GM12878 (cell line): ENCODE results near the gene CADPS. TPM values are rescaled to one million over a fixed set of nuclear protein-coding genes. Genes with fewer than 3 reads are reported as not detected.

Experiments used
- ATAC-seq: fragments of 200-7000 bp; cut with Tn5 transposase; 3 replicates; pipeline ENCODE4 v1.9.1; 2020; ENCODE audit warnings: mild to moderate bottlenecking, moderate library complexity
- BruUV-seq: library from RNA; stranded (reverse); fragments of 400-500 nt; replicated peaks from 2 replicates; lab custom pipeline; 2021; lab: Mats Ljungman, UMichigan
- CTCF ChIA-PET: fragments of 300-600 bp; sonication (Branson Sonifier 250); formaldehyde crosslinking; extraction: SDS; loops from one replicate; lab custom pipeline; 2021; ENCODE audit warnings: inconsistent platforms; lab: Yijun Ruan, JAX
- POLR2A ChIA-PET: fragments of 350-600 bp; formaldehyde crosslinking; extraction: SDS; loops from one replicate; lab custom pipeline; 2021; ENCODE audit warnings: inconsistent platforms; lab: Charles Lee
- RAD21 ChIA-PET: fragments of 300-600 bp; sonication (Branson Sonifier 250); formaldehyde crosslinking; loops from one replicate; lab custom pipeline; 2023; ENCODE audit warnings: antibody characterized with exemption; ENCODE audit not compliant: unreplicated experiment; lab: Charles Lee
- SMC1A ChIA-PET: fragments of 300-600 bp; sonication (Branson Sonifier 250); formaldehyde crosslinking; loops from one replicate; lab custom pipeline; 2023; ENCODE audit not compliant: unreplicated experiment, uncharacterized antibody; lab: Charles Lee
- DNase-seq: peaks from one replicate; pipeline ENCODE4 v3.0.0-alpha.2; 2011; ENCODE audit warnings: low read depth, low spot score
- FAIRE-seq: peaks from 3 replicates; lab custom pipeline; 2011; peaks lifted over from hg19 to GRCh38; lab: Jason Lieb, UNC
- H2AFZ ChIP-seq: 2 replicates; pipeline ENCODE4 v1.6.0; 2011; ENCODE audit warnings: low read depth, low read length, control low read depth; ENCODE audit not compliant: control insufficient read depth
- H3K27ac ChIP-seq: 2 replicates; pipeline ENCODE4 v1.5.1; 2011; ENCODE audit warnings: control low read depth; ENCODE audit not compliant: control insufficient read depth, insufficient read depth
- H3K27me3 ChIP-seq, 2 experiments: replicated peaks in 1 of 2; 2 replicates each; pipeline versions ENCODE4 v1.6.0 to v1.6.1; 2011; ENCODE audit warnings: low read length in 1 of 2; ENCODE audit not compliant: control insufficient read depth in 2 of 2, insufficient read depth in 2 of 2
- H3K36me3 ChIP-seq, 2 experiments: 2 replicates each; pipeline ENCODE4 v1.5.1; 2011; ENCODE audit warnings: low read length in 1 of 2; ENCODE audit not compliant: control insufficient read depth in 2 of 2, insufficient read depth in 2 of 2
- H3K4me1 ChIP-seq: 2 replicates; pipeline ENCODE4 v1.6.1; 2011; ENCODE audit warnings: mild to moderate bottlenecking, low read length, moderate library complexity, mixed read lengths; ENCODE audit not compliant: control insufficient read depth, insufficient read depth
- H3K4me2 ChIP-seq: 2 replicates; pipeline ENCODE4 v1.6.0; 2011; ENCODE audit warnings: control low read depth; ENCODE audit not compliant: control insufficient read depth, insufficient read depth
- H3K4me3 ChIP-seq: fragments of 200-600 bp; sonication (generic); 2 replicates; pipeline ENCODE4 v1.5.1; 2016
- H3K79me2 ChIP-seq: 2 replicates; pipeline ENCODE4 v1.6.0; 2011; ENCODE audit warnings: low read length; ENCODE audit not compliant: control insufficient read depth, insufficient read depth
- H3K9ac ChIP-seq: 2 replicates; pipeline ENCODE4 v1.8.0; 2011; ENCODE audit warnings: low read length, control low read depth, mixed read lengths; ENCODE audit not compliant: control insufficient read depth, insufficient read depth
- H3K9me3 ChIP-seq: replicated peaks from 3 replicates; pipeline ENCODE4 v1.5.1; 2011; ENCODE audit warnings: mild to moderate bottlenecking, low read length; ENCODE audit not compliant: control insufficient read depth, insufficient read depth
- H4K20me1 ChIP-seq: 2 replicates; pipeline ENCODE4 v1.6.0; 2011; ENCODE audit not compliant: control insufficient read depth, insufficient read depth
- SIN3A ChIP-seq: IDR thresholded peaks from 2 replicates; pipeline ENCODE4 v1.6.1; 2012; ENCODE audit warnings: low read depth, low read length, improper control_type of control experiment
- WGBS: methylation state at CpG from one replicate; pipeline ENCODE4 v1.1.6; 2016; ENCODE audit warnings: low lambda C conversion rate; ENCODE audit not compliant: insufficient replicate concordance, insufficient coverage; ENCODE audit errors: missing lambda C conversion rate; 5-methylcytosine and 5-hydroxymethylcytosine counted together
- in situ Hi-C: fragments of 300-500 bp; cut with MboI; formaldehyde crosslinking; loops from 9 replicates; pipeline ENCODE4 v1.14.3; 2018; ENCODE audit warnings: mixed read lengths
- intact Hi-C: fragments of 100-400 bp; cut with micrococcal nuclease; formaldehyde crosslinking; loops from one replicate; pipeline ENCODE4 v1.14.2; 2022; ENCODE audit not compliant: unreplicated experiment
- polyA plus RNA-seq, 11 experiments: library from polyadenylated mRNA; depleted of rRNA in 4 of 11; unstranded in 6 of 11; stranded (reverse) in 5 of 11; fragments of >200 nt; fragmentation: Nextera tagmentation in 4 of 11; fragmentation: Illumina TruSeq in 1 of 11; extraction: Ambion mirVana in 4 of 11; extraction: Trizol in 1 of 11; gene quantifications; 1 replicate in 1 of 11; 2 replicates in 10 of 11; pipeline versions ENCODE4 v1.2.1 to v1.2.3, GENCODE V29; 2011 to 2016; ENCODE audit warnings: inconsistent platforms in 2 of 11, missing spikeins in 2 of 11, low read depth in 1 of 11
- total RNA-seq, 4 experiments: library from RNA; depleted of rRNA in 3 of 4; stranded (reverse); fragments of >200 nt in 3 of 4; fragmentation: Illumina TruSeq in 1 of 4; extraction: Trizol in 1 of 4; gene quantifications; 2 replicates each; pipeline versions ENCODE4 v1.2.1 to v1.2.3, GENCODE V29; 2013 to 2021
- TF ChIP-seq, protein P1 (sequence below): fragments of 450-650 bp; IDR thresholded peaks from 2 replicates; pipeline ENCODE4 v1.6.1; 2018; ENCODE audit warnings: borderline replicate concordance, mild to moderate bottlenecking; ENCODE audit not compliant: partially characterized antibody

The CADPS gene
- total and polyA plus RNA-seq, 10 of the 15 experiments (the other 5 are each of a cell fraction or from before 2014, with no cell fraction given), result 0.20 TPM; not detected in 9

DNA sequence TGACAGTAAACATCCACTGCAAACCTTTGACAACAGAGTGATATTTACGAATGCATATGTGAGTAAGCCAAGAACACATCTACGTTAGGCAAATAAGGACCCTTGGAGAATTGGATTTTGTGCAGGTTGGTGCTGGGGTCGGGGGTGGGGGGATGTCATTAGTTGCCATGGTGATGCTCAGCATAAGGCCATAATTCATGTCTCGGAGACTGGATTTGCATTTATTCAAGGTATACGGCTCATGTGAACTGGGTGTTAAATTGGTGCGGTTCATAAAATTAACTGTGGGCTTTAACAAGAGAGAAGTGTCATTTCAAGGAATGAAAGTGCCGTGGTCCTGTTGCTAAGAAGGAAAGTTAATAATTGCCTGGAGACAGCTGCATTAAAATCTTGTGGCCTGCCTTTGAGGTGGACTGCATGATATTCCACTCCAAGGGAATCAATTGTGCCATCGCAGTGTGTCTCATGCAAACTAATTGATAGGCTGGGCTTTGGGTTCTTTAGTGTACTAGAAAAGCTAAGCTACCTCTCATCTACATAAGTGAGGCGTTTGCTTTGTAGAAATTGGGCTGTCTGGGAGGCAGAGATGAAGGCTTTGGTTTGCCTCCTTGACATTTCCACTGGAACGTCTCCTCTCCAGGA lies 273.0 kb downstream of the CADPS start:
- 54% methylated on average over 10 of the region's 10 CpGs for WGBS
- no TSS peak for BruUV-seq
- TF ChIP-seq SIN3A, result no peak
- TF ChIP-seq, protein P1, sequence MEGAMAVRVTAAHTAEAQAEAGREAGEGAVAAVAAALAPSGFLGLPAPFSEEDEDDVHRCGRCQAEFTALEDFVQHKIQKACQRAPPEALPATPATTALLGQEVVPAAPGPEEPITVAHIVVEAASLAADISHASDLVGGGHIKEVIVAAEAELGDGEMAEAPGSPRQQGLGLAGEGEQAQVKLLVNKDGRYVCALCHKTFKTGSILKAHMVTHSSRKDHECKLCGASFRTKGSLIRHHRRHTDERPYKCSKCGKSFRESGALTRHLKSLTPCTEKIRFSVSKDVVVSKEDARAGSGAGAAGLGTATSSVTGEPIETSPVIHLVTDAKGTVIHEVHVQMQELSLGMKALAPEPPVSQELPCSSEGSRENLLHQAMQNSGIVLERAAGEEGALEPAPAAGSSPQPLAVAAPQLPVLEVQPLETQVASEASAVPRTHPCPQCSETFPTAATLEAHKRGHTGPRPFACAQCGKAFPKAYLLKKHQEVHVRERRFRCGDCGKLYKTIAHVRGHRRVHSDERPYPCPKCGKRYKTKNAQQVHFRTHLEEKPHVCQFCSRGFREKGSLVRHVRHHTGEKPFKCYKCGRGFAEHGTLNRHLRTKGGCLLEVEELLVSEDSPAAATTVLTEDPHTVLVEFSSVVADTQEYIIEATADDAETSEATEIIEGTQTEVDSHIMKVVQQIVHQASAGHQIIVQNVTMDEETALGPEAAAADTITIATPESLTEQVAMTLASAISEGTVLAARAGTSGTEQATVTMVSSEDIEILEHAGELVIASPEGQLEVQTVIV, result no peak
- FAIRE-seq, result no peak
- ChIA-PET CTCF (interaction anchor here (1.1 kb wide), 1 partner anchor 20 kb away, joined by 3 read pairs; no protein-coding TSS in a partner anchor), SMC1A (no interaction called here), POLR2A (no interaction called here), RAD21 (no interaction called here)
- H3K9ac ChIP-seq, result no peak overlapping the region
- ATAC-seq, result no peak
- intact Hi-C loops, result no loop called here
- no peak for DNase-seq
- no peak overlapping the region for H3K4me2 ChIP-seq
- H3K4me1 ChIP-seq, result no peaks in the 10 kb centered on the region
- no peaks in the 10 kb centered on the region for H3K79me2 ChIP-seq
- H3K4me3 ChIP-seq, result no peak overlapping the region
- in situ Hi-C loops, result loop anchor here (25.0 kb wide), 1 partner anchor 1210 kb away; the partner anchor contains the start of gene C3orf49
- H4K20me1 ChIP-seq, result no peaks in the 10 kb centered on the region
- no peaks in the 10 kb centered on the region for H3K9me3 ChIP-seq
- no peak overlapping the region for H2AFZ ChIP-seq
- no peaks in the 10 kb centered on the region for H3K27me3 ChIP-seq
- no peak overlapping the region for H3K27ac ChIP-seq
- no peaks in the 10 kb centered on the region for H3K36me3 ChIP-seq
